GM19035 (cell line): Measurements from ENCODE around the gene RHBDL1.

Experiments
- ATAC-seq: cut with Tn5 transposase; IDR thresholded peaks from one replicate; pipeline ENCODE4 v1.9.1; 2021; ENCODE audit not compliant: unreplicated experiment

RHBDL1 gene

DNA sequence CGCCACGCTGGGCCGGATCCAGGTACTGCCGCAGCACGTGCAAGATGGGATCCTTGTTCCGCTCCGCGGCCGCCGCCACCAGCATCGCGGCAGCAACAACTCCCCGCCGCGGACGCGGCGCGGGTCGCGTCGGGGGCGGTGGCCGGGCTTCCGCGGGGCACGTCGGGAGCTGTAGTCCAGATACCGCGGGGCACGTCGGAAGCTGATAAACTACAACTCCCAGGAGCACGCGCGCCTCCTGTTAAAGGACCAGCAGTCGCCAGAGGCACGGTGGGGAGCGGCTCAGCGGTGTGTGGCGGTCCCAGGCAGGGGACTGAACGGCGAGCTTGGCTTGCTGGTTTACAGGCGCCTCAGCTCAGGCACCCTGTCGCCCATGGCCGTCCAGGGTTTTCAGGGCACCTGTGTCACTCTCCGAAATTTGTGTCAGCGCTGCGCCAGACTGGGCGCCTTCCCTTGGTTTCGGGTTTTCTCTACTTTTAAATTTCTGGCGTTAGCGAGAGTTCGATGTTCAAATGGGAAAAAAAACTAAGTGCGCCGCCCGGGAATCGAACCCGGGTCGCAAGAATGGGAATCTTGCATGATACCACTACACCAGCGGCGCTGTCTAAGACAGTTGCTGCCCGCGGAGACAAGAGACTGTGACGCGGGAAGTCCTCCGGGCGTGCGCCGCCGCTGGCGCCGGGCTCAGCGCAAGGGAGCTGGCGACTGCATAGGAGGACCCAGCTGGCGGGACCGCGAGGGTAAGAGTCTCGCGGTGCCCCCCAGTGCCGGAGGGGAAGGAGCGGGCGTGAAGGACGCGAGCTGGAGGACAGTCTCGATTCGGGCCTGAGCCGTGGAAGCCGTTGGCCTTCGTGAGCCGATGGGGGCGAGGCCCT is 39.0 kb upstream of the RHBDL1 start, which contains the start of gene METTL26:
METTL26 (minus strand) TSS at position 100 of the 875 bp plus-strand sequence; CDS start at position 85, 15 bp downstream.
- ATAC-seq, result peak; percentile 69

DNA sequence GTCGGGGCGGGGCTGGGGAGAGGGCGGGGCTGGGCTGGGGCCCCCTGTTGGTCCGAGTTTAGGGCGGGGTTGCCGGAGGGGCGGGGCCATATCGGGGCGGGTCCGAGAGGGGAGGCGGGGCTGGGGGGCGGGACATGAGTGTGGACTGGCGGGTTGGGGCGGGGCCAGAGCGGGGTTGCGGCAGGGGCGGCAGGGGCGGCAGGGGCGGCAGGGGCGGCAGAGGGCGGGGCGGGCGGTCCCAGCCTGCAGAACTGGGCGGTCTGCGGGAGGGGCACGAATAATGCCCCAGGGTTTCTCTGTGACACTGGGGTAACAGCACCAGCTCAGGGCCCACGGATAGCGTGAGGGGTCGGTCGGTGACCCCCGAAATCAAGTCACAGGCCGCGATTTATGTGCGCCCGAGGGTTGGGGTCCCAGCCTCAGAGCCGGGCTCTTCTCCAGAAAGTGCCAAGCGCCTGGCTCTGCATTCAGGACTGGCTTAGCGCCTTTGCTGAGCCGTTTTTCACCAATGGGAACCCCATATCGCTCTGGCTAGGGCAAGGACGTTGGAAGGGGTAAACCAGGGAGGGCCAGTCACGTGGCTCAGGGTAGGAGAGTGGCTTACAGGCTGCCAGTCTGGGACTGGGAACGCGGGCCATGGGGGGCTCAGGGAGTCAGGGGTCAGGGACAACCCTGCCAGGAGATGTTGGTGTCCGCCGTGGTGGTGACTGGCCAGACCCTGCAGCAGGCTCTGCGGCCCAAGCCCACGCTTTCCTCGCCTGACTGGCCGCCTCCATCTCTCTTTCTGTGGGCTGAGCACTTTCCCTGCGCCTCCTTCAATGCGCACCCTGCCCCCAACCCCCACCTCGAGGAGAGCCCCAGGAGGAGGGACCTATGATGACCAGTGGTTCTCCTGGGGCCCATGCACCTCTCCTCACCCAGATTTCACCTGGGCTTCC is 38.1 kb upstream of the RHBDL1 start:
- ATAC-seq, result no peak

DNA sequence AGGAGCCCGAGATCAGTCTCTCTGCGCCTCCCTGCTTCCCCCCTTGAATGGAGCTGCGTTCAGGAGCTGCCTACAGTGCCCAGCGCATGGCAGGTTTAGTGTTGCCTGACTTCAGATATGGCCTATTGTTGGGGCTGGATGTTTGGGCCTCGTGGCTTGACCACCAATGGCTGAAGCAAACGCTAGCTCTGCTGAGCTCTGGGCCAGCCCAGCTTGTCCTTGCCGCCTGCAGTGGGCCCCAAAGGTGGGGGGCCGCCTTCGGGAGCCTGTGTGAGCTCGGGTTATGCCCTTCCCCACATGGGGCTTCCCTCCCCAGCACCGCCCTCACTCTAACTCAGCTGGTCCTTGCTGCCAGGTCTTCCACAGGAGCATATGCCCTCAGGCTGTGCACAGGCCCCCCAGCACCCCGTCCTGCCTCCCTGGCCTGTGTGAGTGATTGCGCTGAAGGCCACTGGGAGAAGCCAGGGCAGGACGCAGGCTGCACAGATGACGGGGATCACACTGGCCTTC is 37.4 kb upstream of the RHBDL1 start:
- ATAC-seq, result no peak

DNA sequence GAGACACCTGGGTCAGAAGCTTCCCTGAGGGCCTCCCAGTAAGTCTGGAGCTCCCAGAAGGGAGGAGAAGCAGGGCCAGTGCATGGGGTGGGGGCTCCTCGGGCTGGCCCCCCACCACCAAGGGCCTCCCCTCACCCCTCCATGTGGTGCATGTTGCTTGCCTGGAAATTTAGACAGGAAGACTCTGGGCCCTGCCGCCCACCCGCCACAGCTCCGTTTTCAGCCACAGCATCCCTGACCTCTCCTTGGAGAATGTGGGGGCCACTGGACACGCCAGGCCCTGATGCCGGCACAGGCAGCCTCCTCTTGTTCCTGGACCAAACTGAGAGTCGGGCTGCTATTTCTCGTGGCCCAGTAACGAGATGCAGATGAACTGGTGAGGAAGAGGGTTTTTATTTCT is 36.6 kb upstream of the RHBDL1 start:
- no peak for ATAC-seq

DNA sequence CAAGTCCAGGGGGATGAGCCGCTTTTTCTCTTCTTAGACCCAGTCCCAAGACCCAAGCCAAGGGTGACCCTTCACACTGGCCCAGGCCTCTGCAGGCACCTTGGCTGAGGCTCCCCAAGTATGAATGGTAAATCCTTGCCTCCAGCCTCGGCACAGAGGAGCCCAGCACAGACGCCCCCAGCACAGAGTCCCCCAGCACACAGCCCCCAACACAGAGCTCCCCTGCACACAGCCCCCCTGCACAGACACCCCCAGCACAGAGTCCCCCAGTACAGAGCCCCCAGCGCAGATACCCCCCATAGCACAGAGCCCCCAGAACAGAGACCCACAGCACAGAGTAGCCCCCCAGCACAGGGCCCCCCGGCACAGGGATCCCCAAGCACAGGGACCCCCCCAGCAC is 34.9 kb upstream of the RHBDL1 start:
- ATAC-seq, result no peak

DNA sequence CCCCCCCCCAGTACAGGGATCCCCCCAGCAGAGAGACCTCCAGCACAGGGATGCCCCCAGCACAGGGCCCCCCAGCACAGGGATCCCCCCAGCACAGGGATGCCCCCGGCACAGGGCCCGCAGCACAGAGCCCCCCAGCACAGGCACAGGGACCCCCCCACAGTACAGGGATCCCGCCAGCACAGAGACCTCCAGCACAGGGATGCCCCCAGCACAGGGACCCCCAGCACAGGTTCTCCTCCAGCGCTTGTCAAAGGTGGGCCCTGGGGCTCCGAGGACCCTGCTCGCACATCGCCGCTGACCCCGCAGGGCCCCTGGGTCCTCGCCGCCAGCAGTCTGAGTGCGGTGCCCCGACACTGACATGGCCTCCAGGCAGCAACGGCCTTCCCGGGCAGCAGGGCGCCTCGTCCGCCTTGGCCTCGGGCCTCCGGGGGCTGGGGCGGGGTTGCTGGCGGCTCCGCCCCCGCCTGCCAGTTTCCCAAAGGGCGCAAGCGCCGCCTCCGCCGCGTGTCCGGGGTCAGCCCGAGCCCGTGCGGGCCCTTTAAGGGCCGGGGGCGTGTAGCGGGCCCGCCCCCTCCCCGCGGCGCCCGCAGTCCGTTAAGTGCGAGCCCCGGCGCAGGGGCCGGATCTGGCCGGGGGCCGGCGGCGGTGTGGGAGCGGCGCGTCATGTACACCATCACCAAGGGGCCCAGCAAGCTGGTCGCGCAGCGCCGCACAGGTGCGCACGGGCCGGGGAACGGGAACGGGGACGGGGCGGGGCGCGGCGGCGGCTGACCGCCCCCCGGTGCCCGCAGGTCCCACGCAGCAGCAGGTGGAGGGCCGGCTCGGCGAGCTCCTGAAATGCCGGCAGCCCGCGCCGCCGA is 33.9 kb upstream of the RHBDL1 start, which contains the start of gene MCRIP2:
MCRIP2 (plus strand) TSS at position 503 of the 863 bp plus-strand sequence; CDS start at position 667, 164 bp downstream.
- peak; percentile 61 for ATAC-seq

DNA sequence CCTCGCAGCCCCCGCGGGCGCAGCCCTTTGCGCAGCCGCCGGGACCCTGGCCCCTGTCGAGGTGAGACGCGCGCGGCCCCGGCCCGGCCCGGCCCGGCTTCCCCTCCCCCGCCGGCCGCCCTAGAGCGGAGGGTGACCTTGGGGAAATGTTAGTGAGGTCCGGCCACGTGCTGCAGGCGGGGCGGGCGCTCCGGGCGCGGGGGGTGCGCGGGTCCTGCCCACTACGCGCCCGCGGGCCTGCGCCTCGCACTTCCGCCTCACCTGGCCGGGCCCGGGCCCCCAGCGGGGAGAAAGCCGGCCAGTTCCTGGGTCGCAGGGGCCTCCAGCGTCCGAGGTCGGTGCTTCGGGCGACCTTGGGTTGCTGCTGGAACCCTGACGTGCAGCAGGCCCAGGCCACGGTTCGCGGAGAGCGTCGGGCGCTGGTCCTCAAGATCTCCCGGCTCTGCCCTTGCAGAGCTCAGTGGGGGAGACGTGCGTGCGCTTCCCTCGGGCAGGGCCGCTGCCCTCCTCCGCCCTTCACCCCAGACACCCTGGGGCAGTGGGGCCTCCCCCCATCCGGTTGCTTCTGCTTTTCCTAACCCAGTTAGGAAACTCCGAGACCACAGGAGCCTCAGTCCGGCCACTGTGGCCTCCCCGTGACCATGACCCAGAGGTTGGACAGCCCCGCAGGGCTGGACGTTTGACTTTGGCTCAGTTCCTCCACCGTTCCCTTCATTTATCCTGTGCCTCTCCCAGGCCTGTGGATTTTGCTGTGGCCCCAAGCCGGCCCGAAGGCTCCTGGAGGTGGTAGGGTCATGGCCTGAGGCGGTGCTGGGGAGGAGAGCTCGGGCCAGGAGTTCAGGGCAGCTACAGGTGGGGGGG is 33.1 kb upstream of the RHBDL1 start:
- peak; percentile 41 for ATAC-seq

DNA sequence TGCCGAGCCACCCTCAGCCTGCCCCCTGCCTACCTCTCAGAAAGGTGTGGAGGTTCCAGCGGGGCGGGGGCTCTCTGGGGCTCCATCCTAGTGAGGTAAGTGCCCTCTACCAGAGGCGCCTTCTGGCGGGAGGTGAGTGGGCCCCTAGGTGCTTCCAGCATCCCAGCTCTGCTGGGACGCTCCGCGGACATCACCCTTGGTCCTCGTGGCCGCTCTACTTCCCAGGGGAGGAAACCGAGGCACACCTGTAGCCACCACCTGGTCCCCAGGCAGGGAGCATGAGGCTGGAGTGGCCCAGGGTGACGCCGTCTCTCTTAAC is 32.5 kb upstream of the RHBDL1 start:
- no peak for ATAC-seq

DNA sequence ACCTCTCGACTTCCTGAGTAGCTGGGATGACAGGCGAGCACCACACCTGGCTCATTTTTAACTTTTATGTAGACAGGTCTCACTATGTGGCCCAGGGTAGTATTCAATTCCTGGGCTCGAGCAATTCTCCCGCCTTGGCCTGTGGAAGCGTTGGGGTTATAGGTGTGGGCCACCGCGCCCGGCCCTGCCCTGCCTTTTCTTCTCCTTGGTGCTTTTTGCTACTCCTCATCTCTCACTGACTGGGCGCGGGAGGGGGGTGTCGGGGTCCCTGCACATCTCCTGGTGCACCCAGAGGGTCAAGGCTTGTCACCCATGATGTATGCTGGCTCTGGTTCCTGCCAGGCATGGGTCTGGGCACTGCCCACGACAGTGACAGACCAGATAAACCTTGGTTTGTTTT is 30.9 kb upstream of the RHBDL1 start:
- no peak for ATAC-seq

DNA sequence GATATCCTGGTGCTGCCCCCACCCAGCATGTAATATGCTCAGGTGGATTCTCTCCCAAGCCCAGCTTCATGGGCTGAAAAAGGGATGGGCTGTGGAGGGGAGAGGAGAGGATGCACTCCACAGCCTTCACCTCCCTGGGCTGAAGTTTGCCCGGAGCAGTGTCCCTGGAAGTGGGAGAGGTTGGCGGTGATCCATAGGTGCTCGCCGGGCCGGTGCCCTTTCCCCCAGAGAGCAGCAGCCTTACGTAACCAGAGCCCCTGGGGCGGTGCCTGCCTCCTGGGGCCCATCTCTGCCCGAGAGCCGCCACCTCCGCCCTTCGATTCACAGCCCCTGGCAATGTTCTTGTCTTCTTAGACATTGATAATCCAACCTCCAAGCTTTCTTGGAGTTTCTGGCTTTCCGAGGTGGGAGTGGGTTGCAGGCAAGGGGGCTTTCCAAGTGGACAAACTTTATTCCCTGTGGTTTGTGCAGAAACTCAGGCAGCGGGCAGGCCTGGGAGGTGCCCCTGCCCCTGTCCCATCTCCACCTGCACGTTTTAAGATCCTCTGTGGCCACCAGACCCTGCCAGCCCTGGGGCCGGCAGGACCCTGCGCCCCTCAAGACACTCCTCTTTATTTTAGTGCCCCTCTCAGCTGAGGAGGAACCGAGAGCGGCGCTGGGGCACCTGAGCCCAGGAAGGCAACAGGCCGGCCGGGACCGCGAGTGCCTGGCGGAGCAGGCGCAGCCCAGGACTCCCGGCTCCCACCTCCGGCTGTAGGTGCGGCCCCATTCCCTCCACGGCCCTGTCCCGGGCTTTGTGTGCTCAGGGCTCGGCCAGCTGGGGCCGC is 29.4 kb upstream of the RHBDL1 start:
- no peak for ATAC-seq

DNA sequence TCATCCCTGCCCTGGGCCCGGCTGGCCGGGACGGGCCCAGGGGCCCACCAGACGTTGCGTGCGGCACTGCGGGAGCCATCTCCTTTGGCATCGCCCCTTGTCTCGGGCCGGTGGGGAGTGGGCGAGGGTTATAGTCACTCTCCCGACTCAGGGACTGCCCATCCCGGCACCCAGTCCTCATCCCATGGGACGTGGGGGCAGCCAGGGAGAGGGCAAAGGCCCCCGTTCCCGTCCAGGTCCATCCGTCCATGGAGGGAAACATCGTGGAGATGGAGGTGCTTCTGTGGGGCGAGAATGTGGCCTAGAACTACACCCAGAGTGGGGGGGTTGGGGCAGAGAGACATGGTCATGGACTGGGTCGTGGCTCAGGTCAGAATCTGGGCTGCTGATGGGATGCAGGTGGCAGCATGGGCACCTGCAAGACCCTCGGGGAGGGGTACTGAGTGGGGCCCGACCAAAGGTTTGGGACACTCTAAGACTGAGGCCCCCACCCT is 28.7 kb upstream of the RHBDL1 start:
- no peak for ATAC-seq

DNA sequence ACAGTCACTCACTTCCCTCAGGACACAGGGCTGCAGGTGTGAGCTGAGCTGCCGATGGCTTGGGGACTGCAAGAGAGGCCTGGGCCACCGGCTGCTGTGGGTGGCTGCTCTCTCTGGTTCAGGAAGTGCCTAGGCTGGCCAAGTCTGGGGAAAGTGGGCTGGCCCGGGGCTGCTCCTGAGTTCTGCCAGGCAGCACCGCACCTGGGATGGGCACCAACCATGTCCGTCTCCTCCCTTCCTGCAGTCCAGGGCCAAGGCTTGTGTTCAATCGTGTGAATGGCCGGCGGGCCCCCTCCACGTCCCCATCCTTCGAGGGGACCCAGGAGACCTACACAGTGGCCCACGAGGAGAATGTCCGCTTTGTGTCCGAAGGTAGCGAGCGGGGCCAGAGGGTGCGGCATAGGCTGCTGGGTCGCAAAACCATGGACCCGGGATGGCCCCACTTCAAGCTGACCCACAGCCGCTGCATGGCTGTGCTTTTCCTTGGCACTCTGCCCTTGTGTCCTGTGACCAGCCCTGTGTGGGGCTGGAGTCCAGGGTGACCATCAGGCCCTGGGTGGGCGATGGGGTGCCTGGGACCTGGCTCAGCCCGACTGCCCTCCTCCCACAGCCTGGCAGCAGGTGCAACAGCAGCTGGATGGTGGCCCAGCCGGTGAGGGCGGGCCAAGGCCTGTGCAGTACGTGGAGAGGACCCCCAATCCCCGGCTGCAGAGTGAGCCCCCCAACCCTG is 28.1 kb upstream of the RHBDL1 start:
- no peak for ATAC-seq

DNA sequence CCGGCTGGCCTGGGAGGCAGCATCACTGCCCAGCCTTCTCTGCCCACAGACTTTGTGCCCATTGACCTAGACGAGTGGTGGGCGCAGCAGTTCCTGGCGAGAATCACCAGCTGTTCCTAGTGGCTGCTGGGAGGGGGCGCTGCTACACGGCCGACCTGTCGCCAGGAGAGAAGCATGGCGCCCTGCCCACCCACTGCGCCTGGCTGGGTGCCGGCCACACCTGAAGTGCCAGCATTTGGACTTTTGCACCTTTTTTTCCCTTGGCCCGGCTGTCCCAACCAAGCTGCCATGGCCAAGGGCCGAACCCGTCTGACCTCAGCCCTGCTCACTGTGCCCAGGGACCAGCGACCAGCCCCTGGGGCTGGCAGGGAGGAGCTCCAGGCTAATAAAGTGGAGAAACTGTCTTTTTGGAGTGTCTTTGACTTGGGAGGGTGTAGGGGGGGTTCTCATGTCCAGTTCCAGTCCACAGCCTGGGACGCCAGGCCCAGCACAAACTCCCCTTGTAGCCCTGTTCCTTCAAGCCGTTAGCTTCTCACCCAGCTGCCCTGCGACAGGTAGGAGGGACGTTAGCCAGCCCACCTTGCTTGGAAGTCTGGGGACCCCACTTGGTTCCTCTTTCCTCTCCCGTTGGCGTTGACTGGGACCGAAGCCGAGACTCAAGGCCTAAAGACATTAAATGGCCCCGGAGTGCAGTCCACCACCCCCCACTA is 27.2 kb upstream of the RHBDL1 start:
- no peak for ATAC-seq

DNA sequence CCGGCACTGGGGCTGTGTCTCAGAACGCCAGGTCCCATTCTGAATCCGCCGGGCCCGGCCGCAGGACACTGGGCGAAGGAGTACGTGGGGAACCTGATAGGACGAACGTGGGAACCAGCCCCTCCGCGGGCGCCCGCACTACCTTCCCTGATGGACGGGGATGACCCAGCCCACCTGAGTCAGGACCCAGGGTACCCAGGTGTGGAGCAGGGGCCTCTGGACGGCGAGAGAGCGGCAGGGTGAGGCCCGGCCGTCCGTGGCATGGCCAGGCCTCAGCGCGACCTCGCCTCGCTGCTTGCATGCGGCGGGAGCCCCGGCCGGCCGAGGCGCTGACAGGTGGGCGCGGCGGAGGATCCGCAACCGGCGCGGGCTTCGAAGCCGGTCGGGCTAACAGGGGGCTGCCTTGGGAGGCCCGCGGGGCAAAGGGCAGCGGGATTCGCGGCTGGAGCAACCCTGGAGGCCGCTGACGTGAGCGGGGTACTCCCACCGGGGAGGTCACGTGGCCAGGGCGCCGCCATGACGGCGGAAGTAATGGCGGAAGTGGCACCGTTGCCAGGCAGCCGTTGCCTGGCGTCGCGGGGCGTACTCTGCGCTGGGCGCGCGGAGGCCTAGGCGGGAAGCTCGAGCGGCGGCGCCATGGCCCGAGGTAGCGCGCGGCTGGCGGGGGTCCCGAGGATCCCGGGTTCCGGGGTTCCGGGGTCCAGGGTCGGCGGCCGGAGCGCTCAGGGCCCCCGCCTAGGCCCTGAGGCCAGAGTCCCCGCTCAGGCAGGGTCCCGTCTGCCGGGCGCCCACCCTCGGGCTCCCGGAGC is 26.5 kb upstream of the RHBDL1 start, which contains the start of gene WDR90:
WDR90 (plus strand) TSS at position 585 of the 809 bp plus-strand sequence; CDS start at position 637, 52 bp downstream.
- ATAC-seq, result peak; percentile 78

DNA sequence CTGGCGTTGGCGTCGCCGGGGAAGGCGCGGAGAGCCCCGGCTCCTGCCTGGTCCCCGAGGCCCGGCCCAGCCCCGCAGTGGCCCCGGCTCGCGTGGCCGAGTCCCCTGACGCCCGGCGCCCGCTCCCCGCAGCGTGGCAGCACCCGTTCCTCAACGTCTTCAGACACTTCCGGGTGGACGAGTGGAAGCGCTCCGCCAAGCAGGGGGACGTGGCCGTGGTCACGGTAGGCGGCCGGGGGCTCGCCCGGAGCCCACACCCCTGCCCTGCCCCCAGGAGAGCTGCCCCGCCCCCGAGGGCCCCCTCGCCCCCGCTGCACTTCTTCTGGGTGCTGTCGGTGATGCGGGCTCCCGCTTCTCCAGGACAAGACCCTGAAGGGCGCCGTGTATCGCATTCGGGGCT is 25.8 kb upstream of the RHBDL1 start:
- peak; percentile 12 for ATAC-seq

DNA sequence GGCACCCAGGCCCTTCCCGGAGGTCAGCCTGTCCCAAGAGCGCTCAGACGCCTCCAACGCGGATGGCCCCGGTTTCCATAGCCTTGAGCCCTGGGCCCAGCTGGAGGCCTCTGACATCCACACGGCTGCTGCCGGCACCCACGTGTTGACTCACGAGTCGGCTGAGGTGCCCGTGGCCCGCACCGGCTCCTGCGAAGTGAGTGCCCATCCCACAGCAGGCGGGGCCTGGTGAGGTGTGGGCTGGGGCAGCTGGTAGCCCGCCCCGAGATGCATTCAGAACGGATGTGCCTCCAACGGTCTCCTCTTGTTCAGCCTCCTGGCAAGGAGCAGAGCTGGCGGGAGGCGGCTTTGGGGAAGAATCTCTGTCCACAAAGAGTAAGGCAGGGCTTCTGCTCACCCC is 23.6 kb upstream of the RHBDL1 start:
- no peak for ATAC-seq
